NCI-H748 (cell line): ENCODE results near the gene C1R.

ENCODE experiments used
- DNase-seq: peaks from one replicate; lab custom pipeline; 2025; ENCODE audit not compliant: unreplicated experiment; lab: John Stamatoyannopoulos, UW

The C1R gene

DNA sequence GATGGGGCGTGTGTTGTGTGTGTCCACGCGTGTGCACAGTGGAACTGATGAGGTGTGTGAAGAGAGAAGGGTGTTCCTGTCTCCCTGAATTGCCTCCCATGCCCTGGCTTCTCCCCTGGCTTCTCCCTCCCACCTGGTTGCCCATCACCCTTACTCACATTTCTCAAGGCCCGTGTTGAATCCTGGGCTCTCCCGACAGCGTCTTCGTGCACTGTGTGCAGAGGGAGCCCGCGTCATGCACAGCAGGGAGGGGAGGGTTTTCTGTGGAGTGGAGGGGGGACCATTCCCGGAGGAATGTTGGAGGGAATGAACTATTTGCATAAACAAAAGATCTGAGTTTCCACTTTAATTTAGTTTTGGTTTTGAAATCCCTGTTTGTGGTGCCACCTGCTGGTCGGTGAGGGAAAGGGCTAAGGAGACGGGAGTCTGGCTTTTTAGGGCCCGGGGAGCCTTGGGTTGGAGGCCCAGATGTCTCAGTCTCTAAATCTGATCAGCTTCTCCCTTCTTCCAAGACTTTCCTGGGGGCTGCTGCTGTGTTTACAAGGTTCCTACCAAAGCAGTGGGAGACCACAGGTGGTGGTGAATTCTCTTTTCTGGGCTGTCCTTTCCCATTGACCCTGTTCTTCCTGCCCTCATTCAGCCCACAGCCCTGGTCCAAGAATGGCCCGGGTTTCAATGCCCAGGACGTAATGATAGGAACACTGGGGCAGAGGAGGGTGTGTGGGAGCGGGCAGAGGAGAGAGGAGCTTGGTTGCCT lies at the start of gene C1R:
Gene C1R, minus strand, starts transcription at position 217 of the 757 bp plus-strand sequence. Its CDS starts 57 bp downstream, at position 160.
- DNase-seq = peak; percentile 29

GRCh38 chr12:7141351-7142005 lies 49.2 kb upstream of the C1R start:
- DNase-seq = no peak

DNA sequence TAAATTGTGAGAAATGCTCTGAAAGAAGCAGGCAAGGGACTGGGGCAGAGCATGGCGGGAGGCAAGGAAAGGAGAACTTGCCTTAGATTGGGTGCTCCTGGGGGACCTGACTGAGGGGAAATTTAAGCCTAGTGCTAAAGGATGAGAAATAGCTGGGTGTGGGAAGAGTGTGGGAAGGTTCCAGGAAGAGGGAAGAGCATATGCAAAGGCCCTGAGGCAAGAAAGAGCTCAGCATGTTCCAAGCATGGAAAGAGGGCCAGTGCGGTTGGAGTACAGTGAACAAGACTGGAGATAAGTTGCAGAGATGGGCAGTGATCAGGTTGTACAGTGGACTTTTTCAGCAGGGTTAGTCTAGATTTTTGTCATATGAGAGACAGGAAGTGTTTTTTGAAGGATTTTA lies 47.0 kb upstream of the C1R start:
- DNase-seq = no peak

- no peak for DNase-seq
Observed at GRCh38 chr12:7137908-7138307, 45.7 kb upstream of the C1R start.

DNA sequence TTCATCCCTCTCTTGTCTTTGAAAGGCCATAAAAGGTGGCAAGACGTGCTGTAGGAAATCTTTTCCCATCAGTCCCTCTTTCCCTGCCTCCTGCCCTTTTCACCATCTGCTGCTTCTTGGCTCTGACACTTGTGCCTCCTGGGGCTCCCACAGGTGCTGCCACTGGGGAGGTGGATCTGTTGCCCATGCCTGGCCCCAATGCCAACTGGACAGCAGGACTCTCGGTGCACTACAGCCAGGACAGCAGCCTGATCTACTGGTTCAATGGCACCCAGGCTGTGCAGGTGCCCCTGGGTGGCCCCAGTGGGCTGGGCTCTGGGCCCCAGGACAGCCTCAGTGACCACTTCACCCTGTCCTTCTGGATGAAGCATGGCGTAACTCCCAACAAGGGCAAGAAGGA lies 44.4 kb upstream of the C1R start:
- DNase-seq = no peak

DNA sequence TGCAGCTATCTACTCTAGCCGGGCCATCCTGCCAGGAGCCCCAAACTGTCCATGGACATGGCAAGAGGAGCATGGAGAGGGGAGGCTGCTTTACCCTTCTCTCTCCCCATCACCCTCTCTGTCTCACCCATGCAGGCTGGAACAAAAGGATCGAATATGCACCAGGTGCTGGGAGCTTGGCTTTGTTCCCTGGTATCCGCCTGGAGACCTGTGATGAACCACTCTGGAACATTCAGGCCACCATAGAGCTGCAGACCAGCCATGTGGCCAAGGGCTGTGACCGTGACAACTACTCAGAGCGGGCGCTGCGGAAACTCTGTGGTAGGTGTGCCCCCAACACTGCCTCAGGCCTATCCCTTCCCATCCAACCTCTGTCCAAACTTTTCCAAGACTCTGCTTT lies 43.8 kb upstream of the C1R start:
- no peak for DNase-seq

GRCh38 chr12:7134396-7135166 lies 42.3 kb upstream of the C1R start:
- no peak for DNase-seq

DNA sequence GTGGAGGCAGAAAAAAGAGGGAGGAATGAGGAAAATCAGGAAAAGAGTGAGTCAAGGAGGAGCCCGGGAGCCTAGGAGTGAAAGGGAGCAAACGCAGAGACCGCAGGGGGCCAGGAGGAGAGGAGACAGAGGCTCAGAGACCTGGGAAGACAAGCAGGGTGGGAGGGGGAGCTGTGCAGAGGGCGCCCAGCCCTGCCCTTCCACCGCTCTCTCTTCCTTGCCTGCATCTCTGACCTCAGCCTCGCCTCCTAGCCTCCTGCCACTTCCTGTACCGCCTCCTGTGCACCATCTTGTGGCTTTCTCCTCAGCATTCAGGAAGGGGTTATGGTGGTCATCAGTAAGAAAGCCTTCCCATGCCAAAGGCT lies 39.2 kb upstream of the C1R start:
- no peak for DNase-seq

- peak; percentile 76 for DNase-seq
Observed at GRCh38 chr12:7130701-7131501, 38.7 kb upstream of the C1R start.

DNA sequence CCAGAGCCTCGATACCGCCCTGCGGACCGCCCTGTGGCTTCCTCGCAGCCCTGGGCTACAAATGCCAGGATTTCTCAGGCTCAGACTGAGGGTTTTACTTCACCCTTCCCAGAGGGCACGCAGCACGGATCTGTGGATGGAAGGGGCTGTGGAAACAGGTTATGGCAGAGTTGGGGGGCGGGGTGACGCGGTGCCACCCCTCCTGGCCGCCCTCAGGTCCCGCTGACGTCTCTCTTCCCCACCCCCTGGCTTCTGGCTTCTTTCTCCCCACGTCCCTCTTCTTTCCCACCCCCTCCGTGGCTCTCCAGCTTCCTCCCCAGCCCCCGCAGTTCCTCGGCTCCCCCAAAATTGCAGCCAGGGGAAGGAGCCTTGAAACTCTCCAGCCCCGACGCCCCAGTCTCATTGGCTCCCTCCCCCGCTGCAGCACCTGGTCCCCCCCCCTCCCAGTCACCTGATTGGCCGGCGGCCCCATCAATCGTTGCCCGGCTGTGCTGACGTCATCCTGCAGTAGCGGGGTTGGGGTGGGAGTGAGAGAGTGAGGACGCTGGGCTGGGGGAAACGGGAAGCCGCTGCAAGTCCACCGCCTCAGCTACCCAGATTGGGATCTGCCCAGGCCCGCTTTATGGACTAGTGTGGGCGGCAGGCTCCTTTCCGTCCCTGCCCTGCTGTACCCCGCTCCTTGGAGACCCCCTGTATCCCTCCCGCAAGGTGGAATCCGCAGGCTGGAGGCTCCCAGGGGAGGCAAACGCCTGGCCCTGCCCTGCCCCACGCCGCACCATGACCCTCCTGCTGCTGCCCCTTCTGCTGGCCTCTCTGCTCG lies 37.8 kb upstream of the C1R start, which contains the start of gene CLSTN3:
Gene CLSTN3, plus strand, starts transcription at position 500 of the 820 bp plus-strand sequence. Its CDS starts 278 bp downstream, at position 778.
- DNase-seq = peak; percentile 82

DNA sequence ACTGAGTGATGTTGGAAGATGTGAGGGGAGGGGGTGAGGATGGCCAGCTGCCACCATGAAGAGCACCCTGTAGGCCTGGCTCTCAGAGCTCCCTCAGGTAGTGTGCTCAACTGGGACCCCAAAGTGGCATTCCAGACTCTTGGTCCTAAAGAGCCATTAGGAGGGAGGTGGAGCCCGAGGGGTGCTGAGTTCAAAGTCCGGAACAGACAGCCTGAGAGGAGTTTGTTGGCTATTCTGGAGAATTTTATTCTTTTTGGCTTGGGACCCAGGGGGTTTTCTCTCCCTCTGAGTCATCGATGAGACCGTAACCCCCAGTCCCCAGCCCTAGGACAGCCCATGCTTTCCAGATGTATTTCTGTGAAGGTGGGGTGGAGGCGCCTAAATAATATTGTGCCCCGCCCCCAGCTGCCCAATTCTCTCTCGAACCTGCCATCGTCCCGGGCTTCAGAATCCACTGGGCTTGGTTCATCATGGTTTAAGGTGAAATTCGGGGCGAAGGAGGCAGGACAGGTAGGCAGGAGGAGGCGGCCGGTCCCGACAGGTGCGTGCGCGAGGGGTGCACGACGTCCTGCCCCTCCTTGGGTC lies 37.1 kb upstream of the C1R start:
- DNase-seq = no peak

DNA sequence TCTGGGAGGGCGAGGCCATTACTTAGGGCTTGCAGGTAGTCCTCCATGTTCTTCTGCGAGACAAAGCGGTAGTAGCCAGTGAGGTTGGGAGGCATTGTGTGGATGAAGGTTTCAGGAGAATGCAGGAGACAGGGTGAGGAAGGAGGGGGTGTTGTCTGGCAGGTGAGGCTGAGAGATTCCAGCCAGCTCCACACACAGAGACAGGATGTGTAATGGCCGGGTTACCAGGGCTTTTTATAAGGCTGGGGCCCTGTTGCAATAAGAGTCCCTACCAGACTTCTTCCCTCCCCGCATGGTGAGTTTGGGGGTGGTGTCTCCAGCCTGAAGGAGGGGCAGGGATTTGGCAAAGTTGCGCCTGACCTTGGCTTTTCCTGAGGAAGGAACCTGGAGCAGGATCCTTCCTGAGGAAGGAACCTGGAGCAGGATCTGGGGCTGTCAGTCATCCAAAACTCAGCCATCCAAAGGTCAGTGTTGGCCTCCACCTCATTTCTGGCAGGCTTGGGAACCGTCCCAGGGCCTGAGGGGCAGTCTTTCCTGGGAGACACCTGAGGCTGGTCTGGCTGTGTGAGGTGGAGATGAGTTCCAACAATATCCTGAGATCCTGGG lies 36.5 kb upstream of the C1R start, which contains the start of gene RBP5:
Gene RBP5, minus strand, starts transcription at position 209 of the 606 bp plus-strand sequence. Its CDS starts 114 bp downstream, at position 95.
- DNase-seq = no peak

- DNase-seq = no peak
Observed at GRCh38 chr12:7127916-7128626, 35.8 kb upstream of the C1R start.

DNA sequence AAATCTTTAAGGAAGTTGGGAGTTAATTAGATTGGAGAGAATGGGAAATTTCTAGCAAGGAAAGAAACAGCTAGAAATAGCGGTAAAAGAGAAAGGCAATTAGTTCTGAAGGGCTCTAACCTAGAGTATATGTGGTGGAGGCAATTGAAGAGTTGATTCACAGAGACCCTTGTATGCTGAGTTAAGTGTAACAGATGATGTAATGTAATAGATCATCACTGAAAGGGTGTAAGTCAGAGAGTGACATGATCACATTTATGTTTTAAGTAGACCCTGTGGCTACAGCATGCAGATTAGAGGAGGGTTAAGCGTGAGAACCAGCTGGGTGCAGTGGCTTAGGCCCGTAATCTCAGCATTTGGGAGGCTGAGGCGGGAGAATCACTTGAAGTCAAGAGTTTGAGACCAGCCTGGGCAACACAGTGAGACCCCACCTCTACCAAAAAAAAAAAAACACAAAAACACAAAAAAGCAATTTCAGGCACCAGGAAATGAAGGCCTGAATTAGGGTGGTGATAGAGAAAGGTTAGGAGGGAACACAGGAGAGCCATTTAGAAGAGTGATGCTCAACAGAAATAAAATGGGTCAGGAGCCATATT lies 33.5 kb upstream of the C1R start:
- DNase-seq = no peak

- DNase-seq = no peak
Observed at GRCh38 chr12:7123806-7124522, 31.7 kb upstream of the C1R start.

GRCh38 chr12:7122811-7123769 lies 30.8 kb upstream of the C1R start:
- DNase-seq = no peak
